Activated B cell treated with CpG ODN at 0.5 μM for 24 hours (primary cell): ENCODE measurements around the gene CHPF2. TPM values are rescaled to one million over a fixed set of nuclear protein-coding genes. Genes with fewer than 3 reads are reported as not detected.

ENCODE experiments used
- ATAC-seq: fragments of 200-7000 bp; cut with Tn5 transposase; one replicate; pipeline ENCODE4 v1.10.0; 2021; ENCODE audit warnings: low read depth, mild to moderate bottlenecking, moderate library complexity
- CTCF ChIA-PET: fragments of 350-600 bp; sonication (Branson Sonifier 250); formaldehyde crosslinking; loops from one replicate; lab custom pipeline; 2021; ENCODE audit warnings: antibody characterized with exemption; lab: Charles Lee
- POLR2A ChIA-PET: fragments of 350-600 bp; sonication (Branson Sonifier 250); formaldehyde crosslinking; loops from one replicate; lab custom pipeline; 2021; ENCODE audit warnings: antibody characterized with exemption; lab: Charles Lee
- DNase-seq: peaks from one replicate; pipeline ENCODE4 v3.0.0; 2022
- H3K27ac Mint-ChIP-seq: one replicate; pipeline ENCODE4 v1.8.0; 2020; ENCODE audit warnings: mixed read lengths
- H3K27me3 Mint-ChIP-seq: one replicate; pipeline ENCODE4 v1.8.0; 2021; ENCODE audit warnings: mixed read lengths
- H3K36me3 Mint-ChIP-seq: one replicate; pipeline ENCODE4 v1.8.0; 2021; ENCODE audit warnings: low read depth, mixed read lengths
- H3K4me1 Mint-ChIP-seq: one replicate; pipeline ENCODE4 v1.8.0; 2021; ENCODE audit warnings: mixed read lengths
- H3K4me3 Mint-ChIP-seq: one replicate; pipeline ENCODE4 v1.8.0; 2020; ENCODE audit warnings: mild to moderate bottlenecking, mixed read lengths
- H3K9me3 Mint-ChIP-seq: one replicate; pipeline ENCODE4 v1.8.0; 2020; ENCODE audit warnings: mixed read lengths
- intact Hi-C: fragments of 100-400 bp; cut with micrococcal nuclease; formaldehyde crosslinking; loops from one replicate; pipeline ENCODE4 v1.15.1; 2024
- total RNA-seq: library from RNA; stranded (reverse); gene quantifications from 2 replicates; pipeline ENCODE4 v1.2.3, GENCODE V29; 2022
- TF ChIP-seq, protein P1 (sequence below): fragments of 200-600 bp; IDR thresholded peaks from one replicate; pipeline ENCODE4 v1.8.0; 2022; ENCODE audit warnings: antibody characterized with exemption, mild to moderate bottlenecking

The CHPF2 gene
- total RNA-seq, 1 donor from 2014 or later, result 41.2 TPM

DNA sequence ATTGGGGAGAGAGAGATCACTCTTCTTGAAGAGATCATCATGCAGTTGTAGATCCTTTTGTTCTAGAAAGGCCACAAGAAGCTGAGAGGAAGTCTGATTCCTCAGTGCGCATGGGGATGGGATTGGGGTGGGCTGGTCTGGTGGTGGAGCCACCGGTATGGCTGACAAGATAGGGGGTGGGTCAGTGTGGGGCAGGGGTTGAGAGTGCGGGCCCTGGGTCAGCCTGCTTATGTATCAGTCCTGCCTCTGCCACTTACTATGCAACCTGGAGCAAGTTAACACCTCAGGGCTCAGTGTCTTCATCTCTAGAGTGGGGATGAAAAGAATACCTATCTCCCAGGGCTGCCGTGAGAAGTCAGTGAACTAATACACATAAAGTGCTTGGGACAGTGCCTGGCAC is 8.3 kb downstream of the CHPF2 start:
- Mint-ChIP-seq H3K9me3 (no peaks in the 10 kb centered on the region), H3K36me3 (peaks cover 30% of the 10 kb centered on the region), H3K4me3 (no peak overlapping the region), H3K27ac (no peak overlapping the region), H3K4me1 (peaks cover 27% of the 10 kb centered on the region), H3K27me3 (peaks cover 6% of the 10 kb centered on the region)
- POLR2A ChIA-PET, result interaction anchor here (0.7 kb wide), 1 partner anchor 13 kb away, joined by 3 read pairs; no protein-coding TSS in a partner anchor
- TF ChIP-seq, protein P1, sequence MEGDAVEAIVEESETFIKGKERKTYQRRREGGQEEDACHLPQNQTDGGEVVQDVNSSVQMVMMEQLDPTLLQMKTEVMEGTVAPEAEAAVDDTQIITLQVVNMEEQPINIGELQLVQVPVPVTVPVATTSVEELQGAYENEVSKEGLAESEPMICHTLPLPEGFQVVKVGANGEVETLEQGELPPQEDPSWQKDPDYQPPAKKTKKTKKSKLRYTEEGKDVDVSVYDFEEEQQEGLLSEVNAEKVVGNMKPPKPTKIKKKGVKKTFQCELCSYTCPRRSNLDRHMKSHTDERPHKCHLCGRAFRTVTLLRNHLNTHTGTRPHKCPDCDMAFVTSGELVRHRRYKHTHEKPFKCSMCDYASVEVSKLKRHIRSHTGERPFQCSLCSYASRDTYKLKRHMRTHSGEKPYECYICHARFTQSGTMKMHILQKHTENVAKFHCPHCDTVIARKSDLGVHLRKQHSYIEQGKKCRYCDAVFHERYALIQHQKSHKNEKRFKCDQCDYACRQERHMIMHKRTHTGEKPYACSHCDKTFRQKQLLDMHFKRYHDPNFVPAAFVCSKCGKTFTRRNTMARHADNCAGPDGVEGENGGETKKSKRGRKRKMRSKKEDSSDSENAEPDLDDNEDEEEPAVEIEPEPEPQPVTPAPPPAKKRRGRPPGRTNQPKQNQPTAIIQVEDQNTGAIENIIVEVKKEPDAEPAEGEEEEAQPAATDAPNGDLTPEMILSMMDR, result no peak
- ATAC-seq, result no peak
- no peak for DNase-seq
- CTCF ChIA-PET, result no interaction called here
- intact Hi-C loops, result no loop called here

DNA sequence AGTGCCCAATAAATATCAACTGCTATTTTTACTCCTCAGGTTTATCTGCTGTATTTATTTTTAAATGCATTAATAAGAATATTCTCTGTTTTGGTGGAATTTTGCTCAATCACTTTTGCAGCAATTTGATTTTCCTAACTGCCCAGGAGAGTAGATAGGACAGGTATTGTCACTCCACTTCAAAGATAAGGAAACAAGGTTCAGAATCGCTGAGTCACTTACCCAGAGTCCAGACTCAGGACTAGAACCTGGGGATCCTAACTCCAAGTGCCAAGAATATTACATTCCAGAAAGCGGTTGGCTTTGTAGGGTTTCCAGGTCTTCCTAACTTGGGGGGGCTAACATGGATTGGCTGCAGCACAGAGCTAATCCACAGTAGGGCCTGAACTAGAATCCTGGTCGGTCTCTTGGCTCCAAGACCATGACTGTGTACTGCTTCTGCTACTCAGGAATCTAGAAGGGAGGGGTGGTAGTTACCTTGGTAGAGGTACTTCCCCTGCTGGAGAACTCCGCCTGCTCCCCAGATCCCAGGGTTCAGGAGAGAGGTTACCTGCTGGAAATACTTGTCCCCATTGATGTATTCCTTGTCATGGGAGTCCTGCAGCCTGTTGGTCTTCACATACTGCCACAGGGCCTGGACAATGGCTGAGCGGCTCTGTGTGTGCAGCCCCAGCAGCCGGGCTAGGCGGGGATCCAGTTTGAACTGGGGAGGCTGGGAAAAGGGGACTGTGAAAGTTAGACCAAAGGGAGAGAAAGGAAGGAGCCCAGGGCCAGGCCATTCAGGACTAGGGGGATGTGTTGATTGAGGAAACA is 8.9 kb downstream of the CHPF2 start:
- ATAC-seq, result no peak
- no peak overlapping the region for H3K27ac Mint-ChIP-seq
- no peaks in the 10 kb centered on the region for H3K9me3 Mint-ChIP-seq
- TF ChIP-seq, protein P1, result no peak
- peaks cover 26% of the 10 kb centered on the region for H3K36me3 Mint-ChIP-seq
- intact Hi-C loops, result no loop called here
- peaks cover 6% of the 10 kb centered on the region for H3K27me3 Mint-ChIP-seq
- ChIA-PET CTCF (no interaction called here), POLR2A (no interaction called here)
- peaks cover 31% of the 10 kb centered on the region for H3K4me1 Mint-ChIP-seq
- DNase-seq, result no peak
- H3K4me3 Mint-ChIP-seq, result no peak overlapping the region

DNA sequence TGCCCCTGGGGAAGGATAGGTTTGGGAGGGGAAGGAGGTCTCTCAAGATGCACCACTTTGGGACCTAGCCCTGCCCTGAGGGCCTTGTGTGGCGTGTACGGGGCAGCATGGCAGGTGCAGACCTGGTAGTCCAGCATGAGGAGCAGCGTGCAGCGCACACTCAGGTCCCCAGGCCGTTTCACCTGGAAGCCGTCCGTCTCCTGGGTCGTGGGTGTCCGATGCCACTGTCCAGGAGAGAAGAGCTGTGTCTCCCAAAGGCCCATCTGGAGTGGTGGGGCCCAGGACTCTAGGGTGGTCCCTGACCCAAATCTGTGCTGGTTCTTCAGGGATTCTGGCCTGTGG is 9.4 kb downstream of the CHPF2 start:
- Mint-ChIP-seq H3K4me1 (peaks cover 34% of the 10 kb centered on the region), H3K36me3 (peaks cover 20% of the 10 kb centered on the region), H3K27ac (no peak overlapping the region), H3K4me3 (no peak overlapping the region), H3K27me3 (peaks cover 8% of the 10 kb centered on the region), H3K9me3 (no peaks in the 10 kb centered on the region)
- DNase-seq (no peak), ATAC-seq (no peak)
- intact Hi-C loops, result no loop called here
- ChIA-PET POLR2A (interaction anchor here (1.9 kb wide), 1 partner anchor 15 kb away, joined by 9 read pairs; the partner anchor contains the start of gene ABCF2), CTCF (no interaction called here)
- TF ChIP-seq, protein P1, result no peak

DNA sequence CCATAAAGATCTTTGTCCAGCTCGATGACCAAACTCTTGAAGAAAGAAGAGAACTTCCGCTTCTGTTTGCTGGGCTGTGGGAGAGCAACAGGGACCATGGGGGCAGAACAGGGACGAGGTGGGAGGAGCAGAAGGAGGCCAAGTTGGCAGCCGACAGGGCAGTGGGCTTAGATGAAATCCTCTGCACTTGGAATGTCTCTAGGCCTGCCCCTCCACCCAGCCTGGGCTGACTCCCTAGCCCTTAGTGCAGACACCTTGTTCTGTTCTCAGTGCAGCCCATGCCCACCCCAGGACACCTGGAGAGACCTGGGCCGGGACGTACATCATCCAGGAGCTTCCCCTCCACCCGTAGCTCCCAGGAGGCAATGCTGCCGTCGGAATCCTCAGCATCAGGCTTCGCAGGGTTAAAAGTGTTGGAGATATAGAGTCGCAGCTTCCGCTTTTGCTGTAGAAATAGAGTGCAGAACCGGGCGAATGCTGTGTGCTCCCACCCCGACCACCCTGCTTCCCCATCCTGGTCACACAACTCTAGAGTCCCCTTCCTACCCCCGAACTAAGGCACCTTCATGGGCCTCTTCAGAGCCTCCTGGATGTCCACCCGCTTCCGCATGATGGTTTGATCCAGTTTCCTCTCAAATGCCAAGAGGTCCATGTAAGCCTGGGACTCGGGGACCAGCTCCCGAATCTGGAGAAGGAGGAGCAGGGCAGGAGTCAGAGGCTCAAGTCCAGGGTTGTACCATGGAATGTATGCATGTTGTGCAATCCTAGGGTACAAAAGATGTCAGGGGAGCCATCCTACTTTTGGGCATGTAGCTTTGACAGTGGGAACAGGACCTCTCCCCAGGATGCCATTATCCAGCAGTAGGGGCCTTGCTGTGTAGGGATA is 10.1 kb downstream of the CHPF2 start:
- POLR2A ChIA-PET, result interaction anchor here (1.9 to 2.6 kb wide), 2 partner anchors 9 to 15 kb away, joined by 9 to 23 read pairs; partner anchors contain the start of genes ABCF2 and CHPF2
- H3K27me3 Mint-ChIP-seq, result peaks cover 10% of the 10 kb centered on the region
- ATAC-seq (no peak), DNase-seq (no peak)
- no peak overlapping the region for H3K27ac Mint-ChIP-seq
- no peaks in the 10 kb centered on the region for H3K9me3 Mint-ChIP-seq
- H3K36me3 Mint-ChIP-seq, result peaks cover 14% of the 10 kb centered on the region
- CTCF ChIA-PET, result interaction anchor here (0.9 to 1.4 kb wide), 3 partner anchors 12 to 75 kb away, joined by 3 to 4 read pairs (median 3); partner anchors contain the start of gene ABCF2
- TF ChIP-seq, protein P1, result no peak
- intact Hi-C loops, result no loop called here
- H3K4me3 Mint-ChIP-seq, result no peak overlapping the region
- H3K4me1 Mint-ChIP-seq, result peaks cover 38% of the 10 kb centered on the region
